ENCODE data around the gene CHRM2.

The CHRM2 gene

DNA sequence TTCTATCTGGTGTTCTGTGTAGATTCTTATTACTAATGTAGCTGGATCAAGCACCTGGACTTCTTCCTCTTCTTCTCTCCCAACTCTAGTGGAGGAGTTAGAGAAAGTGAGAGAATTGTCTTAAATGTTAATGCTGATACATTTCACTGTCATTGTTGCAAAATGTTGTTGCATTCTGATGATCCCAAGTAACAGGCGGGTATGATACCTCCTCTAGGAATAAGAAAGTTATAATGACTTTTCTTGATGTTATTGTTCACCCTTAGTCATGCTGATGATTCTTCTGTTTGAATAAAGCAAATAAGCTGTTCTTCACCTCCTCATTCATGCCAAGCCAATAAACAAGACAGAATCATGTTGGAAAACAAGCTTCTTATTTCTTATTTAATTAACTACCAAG is 9.1 kb downstream of the CHRM2 start:
- H3K27ac Mint-ChIP-seq: no peak overlapping the region
- H3K4me3 Mint-ChIP-seq: no peak overlapping the region
- no peaks in the 10 kb centered on the region for H3K4me1 Mint-ChIP-seq (ENCODE audit: low read depth)
- H3K9me3 Mint-ChIP-seq: no peaks in the 10 kb centered on the region
- H3K36me3 Mint-ChIP-seq (ENCODE audit: low read depth): no peaks in the 10 kb centered on the region
- no peaks in the 10 kb centered on the region for H3K27me3 Mint-ChIP-seq (ENCODE audit: low read depth)

DNA sequence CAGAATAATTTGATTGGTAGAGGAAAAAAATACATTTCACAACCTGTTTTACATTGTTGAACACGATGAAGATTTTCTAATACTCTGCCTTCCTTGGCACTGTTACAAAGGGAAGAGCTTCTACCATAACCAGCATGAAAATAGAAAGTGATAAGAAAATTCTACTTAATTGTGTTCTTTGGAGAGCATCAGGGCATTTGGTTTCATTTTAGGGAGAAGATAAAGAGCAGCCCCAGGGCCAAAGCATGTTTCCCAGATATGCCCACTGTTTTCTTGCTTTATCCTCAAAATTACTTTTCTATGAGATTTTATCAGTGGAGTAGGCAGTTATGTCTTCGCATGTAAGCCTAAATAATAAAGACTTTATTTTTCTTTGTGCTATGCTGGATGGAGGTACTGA is 9.5 kb downstream of the CHRM2 start:
- Mint-ChIP-seq H3K4me1 (ENCODE audit: low read depth) (no peaks in the 10 kb centered on the region), H3K4me3 (no peak overlapping the region), H3K27ac (no peak overlapping the region), H3K36me3 (ENCODE audit: low read depth) (no peaks in the 10 kb centered on the region), H3K27me3 (ENCODE audit: low read depth) (no peaks in the 10 kb centered on the region), H3K9me3 (no peaks in the 10 kb centered on the region)

- no peaks in the 10 kb centered on the region for H3K27me3 Mint-ChIP-seq (ENCODE audit: low read depth)
- H3K4me3 Mint-ChIP-seq: no peak overlapping the region
- no peak overlapping the region for H3K27ac Mint-ChIP-seq
- no peaks in the 10 kb centered on the region for H3K4me1 Mint-ChIP-seq (ENCODE audit: low read depth)
- no peaks in the 10 kb centered on the region for H3K9me3 Mint-ChIP-seq
- H3K36me3 Mint-ChIP-seq (ENCODE audit: low read depth): no peaks in the 10 kb centered on the region
Observed at GRCh38 chr7:136878878-136879277, 10.4 kb downstream of the CHRM2 start.

DNA sequence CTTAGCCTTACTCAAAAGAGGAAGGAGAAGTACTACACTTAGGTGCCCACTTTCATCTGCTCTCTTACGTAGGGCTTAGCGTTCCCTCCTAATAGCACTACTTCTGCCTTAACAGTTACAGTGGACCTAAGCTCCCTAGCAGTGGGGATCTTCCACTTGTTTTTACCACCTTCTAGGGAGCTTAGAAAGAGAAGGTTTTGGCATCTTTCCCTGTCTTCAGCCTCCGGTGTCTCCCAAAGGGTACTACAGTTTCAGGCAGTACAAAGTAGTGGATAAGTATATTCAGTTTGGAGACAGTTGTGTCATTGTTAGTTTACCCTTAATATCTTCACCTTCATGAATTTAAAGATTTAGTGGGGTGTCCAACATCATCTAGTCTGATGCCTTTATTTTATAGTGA is 14.6 kb downstream of the CHRM2 start:
- Mint-ChIP-seq H3K4me3 (no peak overlapping the region), H3K36me3 (ENCODE audit: low read depth) (no peaks in the 10 kb centered on the region), H3K27ac (no peak overlapping the region), H3K4me1 (ENCODE audit: low read depth) (no peaks in the 10 kb centered on the region), H3K27me3 (ENCODE audit: low read depth) (no peaks in the 10 kb centered on the region), H3K9me3 (no peaks in the 10 kb centered on the region)

DNA sequence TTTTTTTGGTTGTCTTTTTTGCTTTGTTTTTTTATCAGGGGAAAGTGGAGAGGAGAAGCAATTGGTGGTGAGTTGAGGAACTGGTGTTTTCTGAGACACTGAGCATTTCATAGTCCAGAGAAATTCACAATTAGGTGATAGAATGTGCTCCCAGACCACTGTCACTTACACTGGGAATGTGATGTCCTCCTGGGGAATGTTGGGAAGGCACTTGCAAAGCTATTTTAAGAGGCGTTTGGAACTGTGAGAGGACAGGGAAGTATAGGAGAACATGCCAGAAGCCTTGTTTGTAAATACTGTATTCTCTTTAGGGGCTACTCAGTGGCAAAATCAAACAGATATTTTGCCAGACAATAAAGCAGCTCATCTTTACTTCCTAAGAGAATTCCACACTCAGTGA is 16.0 kb downstream of the CHRM2 start:
- no peaks in the 10 kb centered on the region for H3K27me3 Mint-ChIP-seq (ENCODE audit: low read depth)
- H3K9me3 Mint-ChIP-seq: no peaks in the 10 kb centered on the region
- H3K36me3 Mint-ChIP-seq (ENCODE audit: low read depth): no peaks in the 10 kb centered on the region
- no peaks in the 10 kb centered on the region for H3K4me1 Mint-ChIP-seq (ENCODE audit: low read depth)
- H3K27ac Mint-ChIP-seq: no peak overlapping the region
- no peak overlapping the region for H3K4me3 Mint-ChIP-seq

- H3K4me1 Mint-ChIP-seq (ENCODE audit: low read depth): no peaks in the 10 kb centered on the region
- H3K9me3 Mint-ChIP-seq: no peaks in the 10 kb centered on the region
- H3K4me3 Mint-ChIP-seq: no peak overlapping the region
- no peaks in the 10 kb centered on the region for H3K36me3 Mint-ChIP-seq (ENCODE audit: low read depth)
- H3K27ac Mint-ChIP-seq: no peak overlapping the region
- H3K27me3 Mint-ChIP-seq (ENCODE audit: low read depth): no peaks in the 10 kb centered on the region
Observed at GRCh38 chr7:136887317-136887716, 18.9 kb downstream of the CHRM2 start.

DNA sequence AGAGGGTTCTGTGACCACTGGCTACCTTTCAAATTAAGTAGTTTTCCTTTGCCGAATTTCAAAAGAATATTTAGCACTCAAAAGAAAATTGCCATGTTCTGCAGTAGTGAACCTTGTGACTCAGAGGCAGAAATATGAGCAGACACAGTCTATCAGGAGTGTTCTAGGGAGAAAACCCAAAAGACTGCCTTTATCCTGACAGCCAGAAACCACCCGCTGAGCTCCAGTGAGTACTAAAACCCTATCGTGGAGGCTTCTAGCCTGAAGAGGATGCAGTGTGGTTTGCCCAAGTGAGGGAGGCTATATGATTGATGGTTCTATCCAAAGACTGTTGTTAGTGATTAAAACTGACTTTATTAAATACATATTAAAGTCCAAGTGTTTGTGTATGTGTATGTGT is 21.9 kb downstream of the CHRM2 start:
- H3K9me3 Mint-ChIP-seq: no peaks in the 10 kb centered on the region
- no peak overlapping the region for H3K27ac Mint-ChIP-seq
- H3K4me1 Mint-ChIP-seq (ENCODE audit: low read depth): no peaks in the 10 kb centered on the region
- no peaks in the 10 kb centered on the region for H3K27me3 Mint-ChIP-seq (ENCODE audit: low read depth)
- no peak overlapping the region for H3K4me3 Mint-ChIP-seq
- no peaks in the 10 kb centered on the region for H3K36me3 Mint-ChIP-seq (ENCODE audit: low read depth)

DNA sequence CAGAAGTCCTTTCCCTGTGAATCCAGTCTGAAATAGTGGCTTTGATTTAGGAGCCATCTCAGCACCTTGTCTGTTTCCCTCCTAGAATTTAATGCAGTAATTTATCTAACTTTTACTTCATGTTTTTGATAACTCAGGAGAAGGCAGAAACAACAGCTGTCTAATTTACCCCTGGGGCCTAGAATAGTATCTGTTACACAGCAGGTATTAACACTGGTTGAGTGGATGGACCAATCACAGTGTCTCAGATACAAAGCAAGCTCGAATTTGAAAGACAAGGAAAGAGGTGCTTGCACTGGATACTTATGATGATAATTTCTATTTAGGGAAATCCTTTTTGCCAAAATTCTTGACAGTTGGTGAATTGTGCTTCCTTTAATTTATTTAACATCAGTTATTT is 23.4 kb downstream of the CHRM2 start:
- H3K4me3 Mint-ChIP-seq: no peak overlapping the region
- no peak overlapping the region for H3K27ac Mint-ChIP-seq
- H3K4me1 Mint-ChIP-seq (ENCODE audit: low read depth): no peaks in the 10 kb centered on the region
- H3K27me3 Mint-ChIP-seq (ENCODE audit: low read depth): no peaks in the 10 kb centered on the region
- H3K9me3 Mint-ChIP-seq: no peaks in the 10 kb centered on the region
- H3K36me3 Mint-ChIP-seq (ENCODE audit: low read depth): no peaks in the 10 kb centered on the region

GRCh38 chr7:136894789-136895188 is 26.3 kb downstream of the CHRM2 start:
- Mint-ChIP-seq H3K4me1 (ENCODE audit: low read depth) (no peaks in the 10 kb centered on the region), H3K27me3 (ENCODE audit: low read depth) (no peaks in the 10 kb centered on the region), H3K27ac (no peak overlapping the region), H3K4me3 (no peak overlapping the region), H3K36me3 (ENCODE audit: low read depth) (no peaks in the 10 kb centered on the region), H3K9me3 (no peaks in the 10 kb centered on the region)

DNA sequence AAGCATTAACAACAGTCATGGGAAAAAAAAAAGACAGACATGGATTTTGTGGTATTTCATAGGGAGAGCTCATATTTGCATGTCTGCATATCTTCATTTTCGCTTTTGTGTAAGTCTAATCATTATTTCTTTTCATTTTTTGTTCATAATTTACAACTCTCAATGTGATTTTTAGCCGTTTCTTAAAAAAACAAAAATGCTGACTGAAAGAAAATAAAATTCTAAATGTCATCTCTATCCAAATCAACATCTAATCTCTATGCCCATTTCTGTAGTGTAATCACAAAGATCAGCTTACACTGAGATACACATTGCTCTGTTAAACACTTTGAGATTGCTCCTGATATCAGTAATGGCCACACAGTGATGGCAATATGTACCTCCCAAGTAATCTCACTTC is 29.2 kb downstream of the CHRM2 start:
- Mint-ChIP-seq H3K27me3 (ENCODE audit: low read depth) (no peaks in the 10 kb centered on the region), H3K27ac (no peak overlapping the region), H3K9me3 (no peaks in the 10 kb centered on the region), H3K4me1 (ENCODE audit: low read depth) (no peaks in the 10 kb centered on the region), H3K36me3 (ENCODE audit: low read depth) (no peaks in the 10 kb centered on the region), H3K4me3 (no peak overlapping the region)

GRCh38 chr7:136900005-136900404 is 31.6 kb downstream of the CHRM2 start:
- Mint-ChIP-seq H3K27me3 (ENCODE audit: low read depth) (no peaks in the 10 kb centered on the region), H3K4me1 (ENCODE audit: low read depth) (no peaks in the 10 kb centered on the region), H3K9me3 (no peaks in the 10 kb centered on the region), H3K4me3 (no peak overlapping the region), H3K36me3 (ENCODE audit: low read depth) (no peaks in the 10 kb centered on the region), H3K27ac (no peak overlapping the region)

DNA sequence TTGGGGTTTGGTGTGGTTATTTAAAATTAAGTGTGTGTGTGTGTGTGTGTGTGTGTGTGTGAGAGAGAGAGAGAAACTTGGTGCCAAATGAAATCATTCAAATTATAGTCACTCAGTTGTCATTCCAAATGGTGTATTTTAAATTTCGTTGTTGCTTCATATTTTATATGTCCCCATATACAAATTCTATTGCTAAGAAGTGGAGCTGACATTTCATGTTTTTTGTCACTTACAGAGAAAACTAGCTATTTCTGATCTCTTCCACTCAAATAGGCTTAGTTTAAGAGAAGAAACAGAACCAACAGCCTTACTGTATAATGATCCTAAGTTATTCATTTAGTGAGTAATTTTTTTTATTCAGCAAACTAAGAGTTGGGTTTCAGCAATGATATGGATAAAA is 42.3 kb downstream of the CHRM2 start:
- Mint-ChIP-seq H3K36me3 (ENCODE audit: low read depth) (no peaks in the 10 kb centered on the region), H3K4me3 (no peak overlapping the region), H3K27me3 (ENCODE audit: low read depth) (no peaks in the 10 kb centered on the region), H3K27ac (no peak overlapping the region), H3K9me3 (no peaks in the 10 kb centered on the region), H3K4me1 (ENCODE audit: low read depth) (no peaks in the 10 kb centered on the region)

- Mint-ChIP-seq H3K9me3 (no peaks in the 10 kb centered on the region), H3K36me3 (ENCODE audit: low read depth) (no peaks in the 10 kb centered on the region), H3K4me1 (ENCODE audit: low read depth) (no peaks in the 10 kb centered on the region), H3K4me3 (no peak overlapping the region), H3K27ac (no peak overlapping the region), H3K27me3 (ENCODE audit: low read depth) (no peaks in the 10 kb centered on the region)
Observed at GRCh38 chr7:136911344-136911743, 42.9 kb downstream of the CHRM2 start.

DNA sequence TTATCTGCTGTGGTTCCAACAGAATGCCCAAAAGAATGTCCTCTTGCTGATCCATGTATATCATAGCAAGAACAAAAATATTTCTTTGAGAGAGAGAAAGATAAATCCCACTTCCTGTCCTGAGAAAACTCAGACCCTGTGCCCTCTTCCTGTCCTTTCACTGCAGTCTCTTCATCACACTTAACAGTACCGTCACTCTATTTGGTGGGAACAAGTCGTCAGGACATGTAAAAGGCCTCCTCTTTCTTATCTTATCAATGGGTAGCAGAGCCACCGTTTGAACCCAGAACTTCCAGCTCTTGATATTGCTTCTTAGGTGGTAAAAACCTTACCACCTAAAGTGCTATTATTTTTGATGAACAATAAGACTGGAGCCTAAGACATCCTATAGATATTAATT is 43.9 kb downstream of the CHRM2 start:
- H3K27me3 Mint-ChIP-seq (ENCODE audit: low read depth): no peaks in the 10 kb centered on the region
- no peak overlapping the region for H3K27ac Mint-ChIP-seq
- no peaks in the 10 kb centered on the region for H3K9me3 Mint-ChIP-seq
- H3K4me3 Mint-ChIP-seq: no peak overlapping the region
- no peaks in the 10 kb centered on the region for H3K36me3 Mint-ChIP-seq (ENCODE audit: low read depth)
- H3K4me1 Mint-ChIP-seq (ENCODE audit: low read depth): no peaks in the 10 kb centered on the region

DNA sequence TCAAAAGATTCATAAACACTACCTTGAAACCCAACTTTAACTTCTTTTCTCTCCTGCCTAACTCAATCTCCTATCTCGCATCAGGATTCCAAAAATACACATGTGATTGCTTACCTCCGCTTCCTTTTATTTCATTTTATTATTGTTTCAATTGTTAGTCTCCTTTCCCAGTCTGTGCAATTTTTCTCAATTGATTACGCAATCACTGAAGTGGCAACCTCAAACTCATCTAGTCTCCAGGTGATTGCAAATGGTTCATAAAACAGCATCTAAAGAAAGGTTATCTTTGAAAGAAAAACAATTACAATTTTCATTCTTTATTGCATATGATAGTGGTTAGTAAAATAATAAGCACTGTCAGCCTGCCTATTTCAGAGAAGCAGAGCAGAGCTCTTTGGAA is 45.6 kb downstream of the CHRM2 start:
- Mint-ChIP-seq H3K4me1 (ENCODE audit: low read depth) (no peaks in the 10 kb centered on the region), H3K36me3 (ENCODE audit: low read depth) (no peaks in the 10 kb centered on the region), H3K27ac (no peak overlapping the region), H3K27me3 (ENCODE audit: low read depth) (no peaks in the 10 kb centered on the region), H3K4me3 (no peak overlapping the region), H3K9me3 (no peaks in the 10 kb centered on the region)

GRCh38 chr7:136919820-136920219 is 51.4 kb downstream of the CHRM2 start:
- H3K27me3 Mint-ChIP-seq (ENCODE audit: low read depth): no peaks in the 10 kb centered on the region
- H3K9me3 Mint-ChIP-seq: no peaks in the 10 kb centered on the region
- no peaks in the 10 kb centered on the region for H3K4me1 Mint-ChIP-seq (ENCODE audit: low read depth)
- no peak overlapping the region for H3K27ac Mint-ChIP-seq
- no peak overlapping the region for H3K4me3 Mint-ChIP-seq
- no peaks in the 10 kb centered on the region for H3K36me3 Mint-ChIP-seq (ENCODE audit: low read depth)
